ENCODE results near the gene PRG2. TPM values are rescaled to one million over a fixed set of nuclear protein-coding genes. Genes with fewer than 3 reads are reported as not detected.

The PRG2 gene
- polyA plus RNA-seq, 12 donors = 0.17 to 11.9 (median 0.43) TPM; not detected in 2

DNA sequence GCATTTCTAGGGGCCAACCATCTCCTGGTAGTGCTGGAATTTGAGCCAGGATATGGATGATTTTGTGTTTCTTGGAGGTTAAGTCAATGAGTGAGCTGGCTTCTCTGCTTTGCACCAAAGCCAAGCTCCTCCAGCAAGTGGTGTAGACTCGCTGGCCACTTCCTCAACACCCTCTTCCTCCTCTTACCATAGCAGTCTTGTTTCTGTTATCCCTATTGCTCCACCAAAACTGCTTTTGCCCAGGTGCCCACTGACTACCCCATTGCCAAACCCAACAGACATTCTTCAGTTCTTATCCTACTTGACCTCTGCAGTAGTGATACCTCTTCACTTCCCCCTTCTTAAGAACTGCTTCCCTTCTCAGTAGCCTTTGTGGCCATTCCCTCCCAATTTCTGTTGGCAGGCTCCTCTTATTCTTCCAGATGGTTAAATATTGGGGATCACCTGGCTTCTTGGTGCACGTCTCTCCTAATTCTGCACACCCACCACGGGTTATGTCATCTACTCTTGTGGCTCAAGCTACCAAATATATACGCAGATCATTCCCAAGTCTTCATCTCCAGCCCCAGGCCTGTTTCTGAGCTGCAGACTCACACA lies 7.0 kb upstream of the PRG2 start:
- no peak for DNase-seq

DNA sequence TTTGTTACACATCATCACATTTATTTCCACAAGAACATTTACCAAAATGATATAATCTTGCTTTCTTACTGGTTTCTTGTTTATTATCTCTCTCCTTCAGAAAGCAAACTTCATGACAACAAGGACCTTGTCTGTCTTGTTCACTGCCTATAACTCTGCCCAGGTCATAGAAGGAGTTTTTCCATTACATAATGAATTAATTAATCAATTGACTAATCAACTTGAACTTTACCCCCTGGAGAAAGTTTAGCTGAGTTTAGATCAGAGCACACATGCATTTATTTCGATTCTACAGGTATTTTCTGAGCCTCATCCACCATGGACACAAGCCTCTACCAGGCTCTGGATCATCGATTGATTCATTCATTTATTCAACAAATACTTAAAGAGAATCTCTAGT lies 6.3 kb upstream of the PRG2 start:
- no peak for DNase-seq

DNA sequence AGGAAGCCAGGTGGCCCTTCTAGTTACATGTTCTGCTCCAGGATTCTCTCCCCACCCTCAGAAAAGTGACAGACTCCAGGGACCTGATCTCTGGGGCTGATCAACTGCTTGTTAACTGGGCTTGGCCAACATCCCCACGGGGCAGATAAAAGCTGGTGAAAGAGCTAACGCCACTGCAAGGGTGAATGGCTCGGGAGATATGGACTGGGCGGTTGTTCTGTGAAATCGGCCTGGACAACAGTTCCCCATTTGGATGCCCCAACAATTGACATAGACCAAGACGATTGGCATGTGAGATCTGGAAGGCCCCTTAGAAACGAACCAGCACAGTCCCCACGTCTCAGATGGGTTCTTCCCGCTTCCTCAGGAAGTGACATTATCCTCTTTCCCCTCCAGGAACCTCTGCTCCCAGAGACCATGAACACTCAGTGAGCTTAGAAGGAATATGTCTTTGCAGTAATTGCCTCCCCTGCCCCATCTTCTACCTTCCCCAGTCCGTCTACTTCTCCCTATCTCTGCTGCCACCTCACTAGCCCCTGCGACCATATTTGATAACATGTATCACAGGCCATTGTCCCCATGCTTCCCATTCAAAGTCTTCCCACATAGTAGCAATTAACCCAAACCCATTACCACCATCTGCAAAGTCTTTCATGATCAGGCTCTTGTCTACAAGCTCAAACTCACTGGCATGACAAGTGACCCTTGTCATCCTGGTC lies 5.6 kb upstream of the PRG2 start:
- no peak for DNase-seq

DNA sequence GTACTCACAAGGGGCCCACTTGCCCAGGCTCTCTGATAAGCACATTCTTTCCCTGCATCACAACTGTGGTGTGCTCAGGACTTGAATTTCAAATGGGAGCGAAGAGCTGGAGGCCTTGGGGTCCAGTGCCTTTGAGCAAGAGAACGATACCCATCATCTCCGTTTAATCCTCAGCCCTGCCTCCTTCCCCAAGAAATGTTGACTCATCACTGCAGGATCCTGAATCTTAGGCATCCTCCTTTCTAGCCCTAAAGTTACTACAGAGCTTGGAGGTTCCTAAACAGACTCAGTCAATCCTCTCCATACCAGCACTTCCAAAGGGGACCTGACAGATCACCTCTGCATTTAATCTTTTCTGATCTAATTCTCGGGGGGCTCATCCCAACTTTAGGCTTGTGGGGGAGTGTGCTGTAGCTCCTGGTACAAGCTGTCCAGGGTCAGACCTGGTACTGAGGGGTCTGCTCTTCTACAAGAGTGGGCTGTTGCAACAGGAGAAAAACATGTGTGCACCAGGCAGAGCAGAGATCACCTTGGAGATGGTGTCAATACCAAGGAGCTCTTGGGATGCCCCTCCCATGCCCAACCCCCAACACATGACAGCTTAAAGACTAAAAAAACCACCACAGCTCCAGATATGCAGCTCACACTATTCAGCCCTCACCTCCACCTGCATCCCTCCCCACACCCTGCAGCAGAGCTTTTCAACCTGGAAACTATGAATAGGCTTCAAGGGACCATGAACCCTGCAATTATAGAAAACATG lies 3.9 kb upstream of the PRG2 start:
- no peak for DNase-seq

DNA sequence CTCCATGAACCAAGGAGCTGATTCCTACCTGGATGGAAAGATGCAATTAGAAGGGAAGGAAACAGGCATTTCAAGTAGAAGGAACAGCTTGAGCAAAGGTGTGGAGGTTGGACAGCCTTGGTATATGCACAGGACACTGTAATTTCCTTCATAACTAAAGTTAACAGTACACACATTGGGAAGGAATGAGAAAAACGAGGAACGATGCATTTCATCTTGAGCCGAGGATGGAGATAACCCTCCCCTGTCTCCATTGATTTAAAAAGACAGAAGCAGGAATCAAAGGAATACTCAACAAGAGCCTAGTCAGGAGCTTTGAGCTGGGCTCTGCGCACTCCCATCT lies 2.3 kb upstream of the PRG2 start:
- no peak for DNase-seq

DNA sequence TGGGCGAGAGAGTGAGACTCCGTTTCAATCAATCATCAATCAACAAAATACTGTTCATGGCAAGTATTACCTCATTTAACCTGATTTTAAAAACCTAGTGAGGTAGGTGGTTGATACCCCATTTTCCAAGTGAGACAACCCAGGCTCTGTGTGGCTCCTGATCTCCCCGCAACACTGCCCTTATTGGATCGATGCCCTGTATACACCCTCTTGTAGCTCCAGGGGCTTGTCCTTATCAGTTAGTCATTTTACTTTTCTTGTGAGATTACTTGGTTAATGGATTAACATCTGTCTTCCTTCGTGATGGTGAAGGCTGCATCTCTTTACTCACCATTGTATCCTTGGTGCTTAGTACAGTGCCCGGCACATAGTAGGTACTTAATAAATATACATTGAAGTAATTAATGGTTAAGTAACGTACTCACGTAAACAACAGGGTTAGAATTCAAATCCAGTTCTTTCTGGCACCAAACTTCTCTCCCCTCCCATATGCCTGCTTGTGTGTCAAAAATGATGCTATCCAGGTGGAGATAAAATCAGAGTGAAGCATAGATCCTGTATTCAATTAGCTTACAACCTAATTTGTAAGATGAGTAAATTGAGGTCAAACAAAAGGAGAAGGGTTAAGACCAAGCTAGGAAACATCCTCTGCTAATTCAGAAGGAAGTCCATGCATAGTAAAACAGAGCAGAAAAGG lies 1.8 kb upstream of the PRG2 start:
- no peak for DNase-seq

DNA sequence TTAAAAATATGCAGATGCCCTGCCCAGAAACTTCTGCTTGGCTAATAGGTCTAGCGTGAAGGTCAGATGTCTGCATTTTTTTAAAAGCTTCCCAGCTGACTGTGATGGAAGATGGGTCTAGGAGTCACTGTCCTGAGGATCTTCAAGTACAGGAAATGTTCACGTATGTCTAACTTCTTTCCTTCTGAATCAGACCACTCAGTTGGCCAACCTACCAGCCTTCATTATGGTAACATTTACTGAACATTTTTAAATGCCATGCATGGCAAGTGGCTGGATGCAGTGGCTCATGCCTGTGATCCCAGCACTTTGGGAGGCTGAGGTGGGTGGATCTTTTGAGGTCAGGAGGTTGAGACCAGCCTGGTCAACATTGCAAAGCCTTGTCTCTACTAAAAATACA lies 1.1 kb upstream of the PRG2 start:
- no peak for DNase-seq

DNA sequence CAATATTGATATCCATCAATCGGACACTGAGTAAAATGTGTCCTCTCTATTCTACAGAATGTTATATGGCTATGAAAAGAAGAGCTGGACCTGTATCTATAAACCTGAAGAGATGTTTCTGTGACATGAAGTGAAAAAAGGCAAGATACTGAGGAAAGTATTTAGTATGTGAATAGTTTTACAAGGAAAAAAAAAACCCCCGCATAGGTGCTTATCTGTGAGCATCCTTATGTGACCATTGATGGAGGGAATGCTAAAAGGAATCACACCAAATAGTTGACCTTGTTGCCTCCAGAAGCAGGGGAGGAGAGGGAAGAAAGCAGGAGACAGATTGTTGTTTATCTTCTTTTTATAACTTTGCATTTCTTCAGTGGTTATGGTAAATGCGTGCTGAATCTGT lies 661 bp upstream of the PRG2 start:
- DNase-seq = no peak

DNA sequence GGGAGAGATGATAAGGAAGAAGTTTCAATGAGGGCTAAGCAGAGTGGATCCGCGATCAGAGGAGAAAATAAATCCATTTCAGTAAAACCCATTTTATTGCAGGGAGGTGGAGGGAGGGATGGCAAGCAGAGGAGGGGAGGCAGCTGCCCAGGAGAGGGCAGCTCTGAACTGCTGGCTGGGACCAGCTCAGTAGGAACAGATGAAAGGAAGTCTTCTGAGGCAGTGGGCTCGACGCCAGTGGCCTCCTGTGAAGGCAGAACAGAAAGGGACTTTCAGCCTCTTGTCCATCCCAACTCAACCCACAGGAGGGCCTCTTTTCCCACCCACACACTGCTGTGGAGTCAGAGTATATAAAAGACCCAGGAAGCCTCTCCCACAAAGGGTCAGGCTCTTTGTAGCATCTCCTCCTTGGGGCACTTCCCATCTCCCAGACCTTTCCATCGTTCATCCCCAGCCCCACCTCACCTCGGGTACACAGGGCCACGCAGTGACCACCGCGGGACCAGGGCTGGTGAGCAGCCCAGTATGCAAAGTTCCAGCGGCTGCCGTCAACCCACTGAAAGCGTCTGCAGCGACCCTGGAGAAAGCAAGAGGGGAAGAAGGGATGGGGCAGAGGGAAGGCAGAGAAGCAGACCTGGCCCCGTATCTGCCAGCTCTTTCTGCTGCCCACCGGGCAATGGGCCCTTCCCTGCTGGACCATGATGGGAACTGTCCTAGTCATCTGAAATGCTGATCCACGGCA lies 3.0 kb downstream of the PRG2 start:
- DNase-seq = no peak

DNA sequence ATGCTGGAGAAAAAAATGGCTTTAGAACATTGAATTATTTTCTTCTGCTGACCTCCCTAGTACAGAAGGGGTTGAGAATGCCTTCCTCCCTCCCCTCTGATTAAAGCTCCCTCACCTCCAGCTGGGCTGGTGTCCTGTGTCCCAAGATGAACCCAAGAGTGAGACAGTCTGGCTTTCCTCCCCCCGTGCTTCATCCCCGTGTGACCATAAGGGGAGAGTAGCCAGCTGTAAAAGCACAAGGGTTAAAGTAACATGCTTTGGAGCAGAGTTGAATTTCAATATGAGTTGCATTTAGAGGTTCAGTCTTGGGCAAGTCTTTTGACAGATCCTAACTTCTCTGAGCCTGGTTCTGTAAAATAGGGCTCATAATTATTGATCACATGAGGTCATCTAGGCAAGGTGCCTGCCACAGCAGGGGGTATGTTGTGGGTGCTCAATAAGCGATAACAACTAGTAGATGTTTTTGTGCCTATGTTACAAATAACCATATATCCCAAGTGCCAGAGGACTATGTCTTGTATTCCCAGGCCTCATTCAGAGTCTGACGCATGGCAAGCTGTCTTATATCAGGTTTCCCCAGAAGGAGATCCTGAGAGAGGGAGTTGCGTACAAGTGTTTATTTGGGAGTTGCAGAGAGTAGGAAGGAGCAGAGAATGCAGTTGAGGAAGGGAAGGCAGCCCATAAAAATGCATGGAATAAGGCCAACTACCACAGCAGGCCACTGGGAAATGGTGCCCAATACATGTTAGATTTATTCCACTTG lies 4.1 kb downstream of the PRG2 start:
- DNase-seq = no peak

DNA sequence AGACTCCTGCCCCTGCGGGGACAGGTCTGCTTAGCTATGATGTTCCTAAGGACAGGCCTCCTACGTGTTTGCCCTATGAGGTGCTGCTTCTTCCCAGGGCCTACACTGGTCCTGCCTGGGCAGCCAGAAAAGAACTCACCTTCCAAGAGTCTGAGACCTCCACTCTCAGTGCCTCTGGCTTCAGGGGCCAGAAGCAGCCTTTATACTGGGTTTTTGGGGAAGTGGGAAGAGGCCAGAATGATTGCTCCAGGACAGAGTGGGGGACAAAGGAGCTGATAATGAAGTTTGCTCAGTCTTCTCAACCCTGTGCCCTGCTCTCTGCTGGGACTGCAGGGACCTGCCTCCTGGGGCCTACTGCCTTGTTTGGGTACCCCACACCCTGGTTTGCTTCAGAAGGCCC lies 9.5 kb downstream of the PRG2 start, which contains the start of gene PRG3:
TSS of gene PRG3 (minus strand) at position 176 of the 400 bp plus-strand sequence. CDS start 442 bp downstream, outside the sequence.
- DNase-seq = no peak

DNA sequence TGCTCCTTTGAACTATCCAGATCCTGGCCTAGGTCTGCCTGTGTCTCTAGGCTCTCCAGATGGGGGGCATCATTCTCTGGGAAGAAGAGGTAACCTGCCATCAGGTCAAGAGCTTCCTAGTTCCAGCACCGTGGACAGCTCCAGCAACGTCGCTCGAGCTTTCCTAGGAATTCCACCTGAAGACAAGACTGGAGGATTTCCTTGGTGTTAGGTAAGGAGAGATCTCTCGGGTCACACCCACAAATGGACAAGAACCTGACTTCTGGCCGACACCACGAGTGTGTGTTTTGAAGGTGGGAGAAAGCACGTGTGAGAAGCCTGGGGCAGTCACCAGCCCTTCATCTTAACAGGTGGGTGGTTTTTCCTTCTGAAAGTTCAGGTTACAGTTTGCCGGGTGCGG lies 10.7 kb downstream of the PRG2 start:
- DNase-seq = no peak

DNA sequence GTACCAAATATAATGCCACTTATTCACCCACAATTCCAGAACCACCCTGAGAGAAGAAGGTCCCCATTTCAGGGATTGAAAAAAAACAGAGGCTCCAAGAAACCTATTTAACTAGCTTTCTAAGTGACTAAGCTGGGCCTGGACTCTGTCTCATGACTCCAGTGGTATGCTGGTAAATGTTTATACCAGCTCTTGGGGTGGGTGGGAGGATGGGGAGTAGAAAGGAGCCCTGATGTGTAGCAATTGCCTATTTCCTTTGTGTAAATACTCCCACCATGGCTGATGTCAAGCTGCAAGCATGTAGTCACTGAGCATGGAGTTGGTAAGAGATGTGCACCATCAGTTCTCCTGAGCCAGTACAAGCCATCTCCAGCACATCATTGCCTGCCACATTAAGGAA lies 12.3 kb downstream of the PRG2 start:
- DNase-seq = no peak

DNA sequence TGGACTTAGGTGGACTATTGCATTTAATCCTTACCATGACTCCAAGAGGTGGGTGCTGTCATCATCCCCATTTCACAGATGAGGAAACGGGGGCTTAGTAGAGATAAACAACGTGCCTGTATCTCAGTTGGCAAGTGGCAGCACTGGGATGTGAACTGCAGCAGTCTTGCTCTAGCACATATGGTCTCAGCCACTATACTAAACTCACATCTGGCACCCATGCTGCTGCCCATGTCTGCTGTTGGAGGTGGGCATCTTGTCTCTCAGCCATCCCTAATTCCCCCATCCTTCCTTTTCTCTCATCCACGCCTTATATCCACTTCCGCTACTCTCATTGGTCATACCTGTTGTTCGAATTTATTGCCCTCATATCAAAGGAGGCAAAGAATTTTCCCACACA lies 13.3 kb downstream of the PRG2 start:
- no peak for DNase-seq

DNA sequence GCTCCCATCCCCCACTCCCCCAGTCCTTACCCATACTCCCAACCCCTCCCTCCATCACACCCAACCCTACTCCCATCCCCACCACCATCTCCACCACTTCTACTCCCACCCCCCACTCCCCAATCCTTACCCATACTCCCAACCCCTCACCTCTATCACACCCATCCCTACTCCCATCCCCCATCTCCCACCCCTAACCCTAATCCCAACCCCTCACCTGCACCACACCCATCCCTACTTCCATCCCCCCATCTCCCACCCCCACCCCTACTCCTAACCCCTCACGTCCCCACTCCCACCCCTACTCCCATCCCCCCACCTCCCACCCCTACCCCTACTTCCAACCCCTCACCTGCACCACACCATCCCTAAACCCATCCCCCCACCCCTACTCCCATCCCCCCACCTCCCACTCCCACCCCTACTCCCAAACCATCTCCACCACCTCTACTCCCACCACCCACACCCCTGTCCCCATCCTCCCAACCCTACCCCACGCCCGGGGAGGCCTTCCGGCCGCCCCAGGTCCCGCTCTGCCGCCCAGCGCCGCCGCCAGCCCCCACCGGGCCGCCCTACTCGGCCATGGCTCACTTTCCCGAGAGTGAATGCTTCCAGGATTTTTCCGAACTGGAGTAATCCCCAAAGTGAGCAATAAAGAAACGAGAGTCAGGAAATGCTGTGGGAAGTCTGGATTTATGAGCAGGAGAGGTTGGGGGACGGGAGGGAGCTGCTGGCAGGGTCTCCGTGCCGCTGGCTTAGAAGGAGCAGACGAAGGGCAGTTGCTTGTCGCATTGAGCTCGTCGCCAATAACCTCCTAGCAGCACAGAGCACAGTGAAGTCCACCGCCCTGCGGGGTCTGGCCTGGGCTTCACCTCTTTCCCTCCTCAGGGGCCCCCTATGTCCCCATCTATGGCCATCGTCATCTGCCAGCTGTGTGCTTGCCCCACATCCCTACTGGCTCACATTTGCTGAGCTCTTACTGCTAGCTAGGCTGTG lies 14.1 kb downstream of the PRG2 start:
- DNase-seq = no peak

DNA sequence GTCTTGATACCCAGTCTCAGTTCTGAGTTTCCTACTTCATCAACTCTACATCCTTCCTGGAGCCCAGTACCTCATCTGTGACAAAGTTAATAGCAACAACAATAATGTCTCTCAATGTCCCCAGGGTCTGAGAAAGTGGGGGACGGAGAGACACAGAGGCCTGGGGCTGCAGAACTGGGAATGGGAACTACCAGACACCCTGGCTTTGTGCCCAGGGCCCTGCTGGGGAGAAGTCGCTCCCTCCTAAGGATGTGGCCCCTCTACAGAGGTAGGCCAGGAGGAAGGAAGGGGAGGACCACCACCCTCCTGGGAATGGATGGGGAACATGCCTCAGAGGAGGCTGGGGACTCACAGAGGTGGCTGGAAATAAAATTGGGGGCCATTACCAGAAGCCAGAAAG lies 15.0 kb downstream of the PRG2 start:
- DNase-seq = no peak

DNA sequence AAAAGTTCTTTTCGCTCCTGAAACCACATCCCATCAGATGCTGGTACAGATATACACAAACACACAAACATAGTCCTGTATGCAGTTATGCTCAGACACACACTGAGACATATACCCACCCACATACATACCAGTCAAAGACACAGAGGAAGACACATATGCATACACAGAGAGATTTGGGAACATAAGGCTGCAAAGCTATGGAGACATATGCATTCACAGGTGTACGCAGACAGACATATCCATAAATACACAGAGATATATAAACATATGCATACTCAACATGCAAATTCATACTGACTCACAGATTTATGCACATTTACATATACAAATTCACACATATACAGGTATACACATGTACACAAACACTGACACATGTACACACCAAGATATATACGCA lies 15.5 kb downstream of the PRG2 start:
- no peak for DNase-seq

DNA sequence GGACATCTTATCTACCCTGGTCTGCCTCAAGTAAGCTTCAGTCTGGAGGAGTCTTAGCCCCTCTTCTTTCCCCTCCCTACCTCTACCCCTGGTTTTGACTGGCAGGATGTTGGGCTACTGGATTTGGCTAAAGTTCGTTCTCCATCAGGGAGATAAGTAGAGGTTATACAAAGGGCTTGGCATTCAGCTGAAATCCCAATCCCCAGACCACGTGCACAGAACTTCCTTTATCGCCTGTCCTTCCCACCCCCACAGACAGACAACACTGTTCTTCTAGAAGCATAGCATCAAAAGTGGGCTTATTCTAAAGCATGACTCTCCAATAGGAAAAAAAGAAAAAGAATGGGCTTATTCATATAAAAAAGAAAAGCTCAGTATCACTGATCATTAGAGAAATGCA lies 17.3 kb downstream of the PRG2 start:
- no peak for DNase-seq

DNA sequence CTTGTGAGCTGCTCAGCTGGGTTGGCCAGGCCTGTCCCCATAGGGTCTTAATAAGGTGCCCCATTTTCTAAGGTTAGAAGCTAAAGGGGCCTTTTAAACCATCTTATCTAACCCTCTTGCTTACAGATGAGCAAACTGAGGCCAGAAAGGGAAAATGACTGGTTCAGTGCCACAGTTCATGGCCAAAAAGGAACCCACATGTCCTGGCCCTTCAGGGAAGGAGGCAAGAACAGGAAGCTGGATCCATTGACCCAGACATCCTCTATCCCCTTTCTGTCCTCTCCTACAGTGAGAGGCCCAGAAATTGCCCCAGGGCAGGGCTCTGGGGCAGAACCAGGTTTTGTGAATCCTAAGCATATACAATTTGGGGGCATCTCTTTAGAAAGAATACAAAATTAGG lies 19.5 kb downstream of the PRG2 start:
- DNase-seq = no peak

DNA sequence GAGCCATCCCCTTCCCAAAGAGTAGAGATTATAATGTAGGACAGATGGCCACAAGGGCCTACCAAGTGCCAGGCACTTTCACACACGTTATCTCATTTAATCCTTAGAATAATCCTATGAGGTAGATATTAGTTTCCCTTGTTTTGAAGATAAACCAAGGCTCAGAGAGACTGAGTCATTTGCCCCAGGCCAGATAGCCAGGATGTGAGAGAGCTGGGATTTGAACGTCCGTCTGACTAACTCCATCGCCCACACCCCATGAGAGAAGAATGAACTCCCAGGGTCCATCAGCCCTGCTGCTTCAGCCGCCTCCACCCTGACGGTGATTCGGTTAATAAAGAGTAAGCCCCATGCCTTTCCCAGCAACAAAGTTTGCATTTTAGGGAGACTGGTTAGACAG lies 20.2 kb downstream of the PRG2 start:
- DNase-seq = no peak

All from muscle of arm (tissue), 12 donors.